Aorta (tissue), 5 donors: Measurements from ENCODE around the gene CNIH1. TPM values are rescaled to one million over a fixed set of nuclear protein-coding genes. Genes with fewer than 3 reads are reported as not detected.
"Not testable (repeated sequence)": the region's sequence is repeated elsewhere in the genome, so short reads cannot be mapped to it uniquely, and the experiment has no call there.

ENCODE experiments used
- ATAC-seq: fragments of 200-7000 bp; cut with Tn5 transposase; one replicate; pipeline ENCODE4 v1.9.1; 2022; ENCODE audit warnings: moderate library complexity; ENCODE audit not compliant: low FRiP score
- DNase-seq, 2 donors: peaks; one replicate each; pipeline ENCODE4 v3.0.0-alpha.2; 2020
- H3K27ac ChIP-seq, 2 donors: one replicate each; pipeline ENCODE4 v1.5.1; 2013; ENCODE audit warnings: low read length in 2 of 2, mild to moderate bottlenecking in 2 of 2, moderate library complexity in 2 of 2, control low read depth in 1 of 2, inconsistent platforms in 1 of 2, low read depth in 1 of 2
- H3K27me3 ChIP-seq, 2 donors: one replicate each; pipeline ENCODE4 v1.6.1; 2013; ENCODE audit warnings: control low read depth in 1 of 2, low read length in 1 of 2, mild to moderate bottlenecking in 1 of 2, moderate library complexity in 1 of 2; ENCODE audit not compliant: insufficient read depth in 2 of 2, control insufficient read depth in 1 of 2
- H3K36me3 ChIP-seq, 2 donors: one replicate each; pipeline ENCODE4 v1.6.1; 2013; ENCODE audit warnings: control low read depth in 1 of 2, low read length in 1 of 2, mild to moderate bottlenecking in 1 of 2; ENCODE audit not compliant: insufficient read depth in 2 of 2, control insufficient read depth in 1 of 2
- H3K4me1 ChIP-seq, 2 donors: one replicate each; pipeline ENCODE4 v1.6.1; 2013; ENCODE audit warnings: low read length in 2 of 2, control low read depth in 1 of 2, mild to moderate bottlenecking in 1 of 2, moderate library complexity in 1 of 2; ENCODE audit not compliant: insufficient read depth in 2 of 2, control insufficient read depth in 1 of 2
- H3K4me3 ChIP-seq, 2 donors: one replicate each; pipeline ENCODE4 v1.5.1; 2013; ENCODE audit warnings: low read length in 2 of 2, control low read depth in 1 of 2, mild to moderate bottlenecking in 1 of 2
- H3K9me3 ChIP-seq: one replicate; pipeline ENCODE4 v1.6.1; 2013; ENCODE audit warnings: mild to moderate bottlenecking, low read length; ENCODE audit not compliant: control insufficient read depth
- WGBS, 2 donors: extraction: QIAGEN DNeasy Blood & Tissue Kit; methylation state at CpG; one replicate each; pipeline ENCODE4 v1.1.7; 2013; 5-methylcytosine and 5-hydroxymethylcytosine counted together
- intact Hi-C, 2 donors: fragments of 100-400 bp; cut with DNase I; formaldehyde crosslinking; loops; one replicate each; pipeline versions ENCODE4 v1.14.2 to v1.15.0; 2022
- polyA plus RNA-seq, 2 donors: library from polyadenylated mRNA; stranded (reverse); fragments of 200-250 nt; gene quantifications; one replicate each; pipeline ENCODE4 v1.2.3, GENCODE V29; 2013
- total RNA-seq, 2 donors: library from RNA; stranded (reverse); fragmentation: NEBNext Ultra II Directional; extraction: Animal tissue kit (Norgen Biotek cat#: 25700); gene quantifications; one replicate each; pipeline ENCODE4 v1.2.1, GENCODE V29; 2021
- donor health status: healthy with polysubstance abuse.
- donor health status: Bipolar disorder and iron deficiency.
- donor health status: DM: no; HTN: no; CAD: no.
- donor health status: DM: no; HTN: no; CAD: no.
- donor health status: DM: yes; HTN: yes; CAD: no.

The CNIH1 gene
- total and polyA plus RNA-seq, 4 donors: 83.3 to 92.3 (median 88.8) TPM

GRCh38 chr14:54474232-54474793 lies 33.1 kb upstream of the CNIH1 start:
- H3K4me3 ChIP-seq: no peak overlapping the region
- no peaks in the 10 kb centered on the region for H3K9me3 ChIP-seq
- WGBS, 2 donors: 17 to 28% methylated on average over 2 of the region's 2 CpGs
- H3K36me3 ChIP-seq: peaks cover 4 to 5% of the 10 kb centered on the region in 2 donors
- no peak overlapping the region for H3K27ac ChIP-seq
- intact Hi-C loops: no loop called here
- ATAC-seq (no peak), DNase-seq (no peak)
- peaks cover 2 to 5% of the 10 kb centered on the region in 2 donors for H3K4me1 ChIP-seq
- no peaks in the 10 kb centered on the region for H3K27me3 ChIP-seq

DNA sequence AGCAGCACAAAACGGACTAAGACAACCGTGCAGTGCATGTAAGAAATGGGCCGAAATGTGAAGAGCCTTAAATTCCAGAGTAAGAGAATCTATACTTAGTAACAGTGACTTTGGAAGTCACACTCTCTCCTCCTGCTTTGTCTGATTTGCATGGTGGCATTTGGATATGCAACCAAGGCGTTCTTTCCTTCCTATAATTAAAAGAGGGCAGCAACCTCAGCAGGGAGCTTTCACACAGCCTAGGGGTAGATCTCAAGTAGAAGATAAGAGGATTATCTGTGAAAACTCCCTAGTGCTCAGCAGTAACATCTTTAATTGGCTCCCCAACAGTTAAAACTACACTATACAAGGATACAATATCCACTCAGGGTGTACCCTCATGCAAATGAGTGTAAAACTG lies 31.1 kb upstream of the CNIH1 start:
- ATAC-seq: no peak

DNA sequence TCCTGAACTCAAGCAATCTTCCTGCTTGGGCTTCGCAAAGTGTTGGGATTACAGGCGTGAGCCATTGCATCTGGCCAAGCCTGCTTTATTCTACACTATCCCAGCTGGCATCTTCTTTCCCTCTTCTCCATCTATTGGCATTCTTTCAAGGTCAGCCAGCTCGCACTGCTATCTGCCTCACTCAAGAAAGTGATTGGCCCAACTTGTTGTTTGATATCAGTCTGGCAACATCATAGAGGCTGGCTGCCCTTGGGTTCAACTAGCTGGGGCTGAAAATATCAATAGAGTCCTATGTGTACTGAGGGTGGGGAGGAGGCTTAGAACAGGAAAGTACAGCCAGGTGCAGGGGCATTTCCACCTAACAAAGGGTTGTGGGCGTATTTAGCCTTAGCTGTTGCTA lies 30.5 kb upstream of the CNIH1 start:
- Histone ChIP-seq H3K4me3 (no peak overlapping the region), H3K4me1 (peaks cover 2 to 5% of the 10 kb centered on the region in 2 donors), H3K27ac (no peak overlapping the region), H3K36me3 (peaks cover 0 to 2% of the 10 kb centered on the region in 2 donors), H3K9me3 (no peaks in the 10 kb centered on the region), H3K27me3 (no peaks in the 10 kb centered on the region)
- intact Hi-C loops: no loop called here
- DNase-seq (no peak), ATAC-seq (no peak)
- WGBS, 2 donors: 91 to 92% methylated on average over 4 of the region's 4 CpGs

More for the DNA sequence above, 31.1 kb upstream of the CNIH1 start:
- peaks cover 2 to 5% of the 10 kb centered on the region in 2 donors for H3K4me1 ChIP-seq
- no peaks in the 10 kb centered on the region for H3K9me3 ChIP-seq
- intact Hi-C loops: no loop called here
- H3K4me3 ChIP-seq: no peak overlapping the region
- WGBS, 2 donors: 72 to 85% methylated on average over 4 of the region's 4 CpGs
- H3K27ac ChIP-seq: no peak overlapping the region
- no peaks in the 10 kb centered on the region for H3K27me3 ChIP-seq
- no peak for DNase-seq
- peaks cover 0 to 2% of the 10 kb centered on the region in 2 donors for H3K36me3 ChIP-seq

DNA sequence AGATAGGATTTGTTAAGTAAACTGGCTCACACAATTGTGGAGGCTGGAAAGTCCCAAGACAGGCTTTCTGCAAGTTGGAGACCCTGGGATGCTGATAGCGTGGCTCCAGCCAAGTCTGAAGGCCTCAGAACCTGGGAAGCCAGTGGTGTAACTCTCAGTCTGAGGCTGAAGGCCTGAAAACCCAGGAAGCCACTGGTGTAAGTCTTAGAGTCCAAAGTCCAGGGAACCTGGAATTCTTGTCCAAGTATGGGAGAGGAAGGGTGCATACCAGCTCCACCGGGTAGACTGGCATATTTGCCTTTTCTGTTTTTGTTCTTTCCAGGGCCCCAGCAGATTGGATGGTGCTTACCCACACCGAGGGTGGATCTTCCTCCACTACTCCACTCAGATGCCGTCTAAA lies 29.5 kb upstream of the CNIH1 start:
- peaks cover 2 to 5% of the 10 kb centered on the region in 2 donors for H3K4me1 ChIP-seq
- no peak overlapping the region for H3K4me3 ChIP-seq
- no peak for DNase-seq
- no peaks in the 10 kb centered on the region for H3K27me3 ChIP-seq
- peak overlapping the region in 1 of 2 donors; percentile 6 for H3K27ac ChIP-seq
- 39 to 40% methylated on average over 4 of the region's 4 CpGs for WGBS, 2 donors
- no peak for ATAC-seq
- intact Hi-C loops: no loop called here
- peaks cover 0 to 2% of the 10 kb centered on the region in 2 donors for H3K36me3 ChIP-seq
- H3K9me3 ChIP-seq: no peaks in the 10 kb centered on the region

DNA sequence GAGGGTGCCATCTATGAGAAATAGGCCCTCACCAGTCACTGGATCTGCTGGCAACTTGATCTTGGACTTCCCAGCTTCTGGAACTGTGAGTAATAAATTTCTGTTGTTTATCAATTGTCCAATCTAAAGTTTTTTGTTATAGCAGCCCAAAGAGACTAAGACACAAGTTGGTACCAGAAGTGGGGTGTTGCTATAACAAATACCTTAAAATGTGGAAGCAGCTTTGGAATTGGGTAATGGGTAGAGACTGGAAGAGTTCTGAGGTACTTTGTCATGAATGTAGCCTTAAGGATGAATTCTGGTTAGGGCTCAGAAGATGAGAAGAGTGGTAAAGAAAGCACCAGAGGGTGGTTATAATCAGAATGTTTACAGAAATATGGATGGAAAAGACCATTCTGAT lies 26.1 kb upstream of the CNIH1 start:
- Histone ChIP-seq H3K27ac (no peak overlapping the region), H3K27me3 (no peaks in the 10 kb centered on the region), H3K9me3 (no peaks in the 10 kb centered on the region), H3K36me3 (peaks cover 0 to 2% of the 10 kb centered on the region in 2 donors), H3K4me3 (no peak overlapping the region), H3K4me1 (peaks cover 2 to 5% of the 10 kb centered on the region in 2 donors)
- ATAC-seq (no peak), DNase-seq (no peak)
- intact Hi-C loops: no loop called here

DNA sequence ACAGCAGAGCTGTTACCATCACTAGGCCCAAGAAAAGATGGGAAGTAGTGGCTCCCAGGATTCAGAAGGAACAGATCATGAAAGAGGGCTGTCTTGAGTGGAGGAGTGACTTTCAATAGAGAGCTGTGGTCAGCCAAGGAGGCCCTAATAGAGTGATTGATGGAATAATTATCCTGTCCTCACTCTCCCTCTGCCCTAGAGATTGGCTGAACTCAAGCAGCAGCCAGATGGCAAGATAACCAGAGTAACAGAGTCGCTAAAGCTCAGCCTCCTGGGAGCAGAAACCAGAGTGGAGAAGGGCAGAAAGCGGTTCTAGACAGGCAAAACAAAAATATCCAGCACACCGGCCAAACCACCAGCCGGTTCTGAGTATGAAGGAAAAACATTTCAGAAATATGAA lies 24.5 kb upstream of the CNIH1 start:
- Histone ChIP-seq H3K9me3 (no peaks in the 10 kb centered on the region), H3K27ac (peak overlapping the region; percentile 36 to 44), H3K36me3 (no peaks in the 10 kb centered on the region), H3K27me3 (no peaks in the 10 kb centered on the region), H3K4me1 (peaks cover under 1 to 2% of the 10 kb centered on the region in 2 donors), H3K4me3 (no peak overlapping the region)
- 7 to 14% methylated on average over 4 of the region's 4 CpGs for WGBS, 2 donors
- intact Hi-C loops: no loop called here
- ATAC-seq: no peak
- DNase-seq: no peak

- Histone ChIP-seq H3K27me3 (no peaks in the 10 kb centered on the region), H3K4me1 (no peaks in the 10 kb centered on the region), H3K4me3 (no peak overlapping the region), H3K9me3 (no peaks in the 10 kb centered on the region), H3K27ac (no peak overlapping the region), H3K36me3 (no peaks in the 10 kb centered on the region)
- WGBS, 2 donors: 81 to 88% methylated on average over 5 of the region's 5 CpGs
- DNase-seq (no peak), ATAC-seq (no peak)
- intact Hi-C loops: no loop called here
Measured at GRCh38 chr14:54462048-54462447, 20.9 kb upstream of the CNIH1 start.

DNA sequence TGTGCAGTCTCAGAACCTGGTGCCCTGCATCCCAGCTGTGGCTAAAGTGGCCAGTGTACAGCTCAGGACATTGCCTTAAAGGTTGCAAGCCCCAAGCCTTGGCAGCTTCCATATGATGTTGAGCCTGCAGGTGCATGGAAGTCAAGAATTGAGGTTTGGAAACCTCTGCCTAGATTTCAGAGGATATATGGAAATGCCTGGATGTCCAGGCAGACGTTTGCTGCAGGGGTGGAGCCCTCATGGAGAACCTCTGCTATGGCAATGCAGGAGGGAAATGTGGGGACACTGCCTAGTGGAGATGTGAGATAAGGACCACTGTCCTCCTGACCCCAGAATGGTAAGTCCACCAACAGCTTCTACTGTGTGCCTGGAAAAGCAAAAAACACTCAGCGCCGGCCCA lies 17.9 kb upstream of the CNIH1 start:
- intact Hi-C loops: no loop called here
- Histone ChIP-seq H3K4me3 (no peak overlapping the region), H3K27ac (no peak overlapping the region), H3K36me3 (no peaks in the 10 kb centered on the region), H3K9me3 (no peaks in the 10 kb centered on the region), H3K27me3 (no peaks in the 10 kb centered on the region), H3K4me1 (no peaks in the 10 kb centered on the region)
- ATAC-seq (no peak), DNase-seq (no peak)
- 95% methylated on average over 3 of the region's 3 CpGs for WGBS, 2 donors

- intact Hi-C loops, H3K27ac ChIP-seq, H3K4me3 ChIP-seq, ATAC-seq, H3K36me3 ChIP-seq, H3K27me3 ChIP-seq, H3K9me3 ChIP-seq, DNase-seq, H3K4me1 ChIP-seq: not testable (repeated sequence)
Measured at GRCh38 chr14:54458536-54458935, 17.4 kb upstream of the CNIH1 start.
